ENCODE measurements around the gene ABCC5.

GRCh38 chr3:183968666-183969245 lies 48.9 kb downstream of the ABCC5 start:
- TF ChIP-seq CTCF (IDR thresholded peaks at IDR 0.05) = no peak
- TF ChIP-seq POLR2A (IDR thresholded peaks at IDR 0.05) = no peak
